BE2C (cell line): Measurements from ENCODE around the gene MCAT.

Experiments
- DNase-seq: peaks from one replicate; pipeline ENCODE4 v3.0.0-alpha.2; 2020
- H3K27me3 ChIP-seq: fragments of 250-450 bp; sonication (Bioruptor Pico); 2 replicates; pipeline ENCODE4 v1.5.1; 2020; ENCODE audit warnings: mild to moderate bottlenecking
- H3K36me3 ChIP-seq: fragments of 250-450 bp; sonication (Bioruptor Pico); 2 replicates; pipeline ENCODE4 v1.5.1; 2020; ENCODE audit warnings: mild to moderate bottlenecking
- H3K4me1 ChIP-seq: fragments of 250-450 bp; sonication (Bioruptor Pico); 2 replicates; pipeline ENCODE4 v1.5.1; 2020
- H3K4me3 ChIP-seq: 2 replicates; pipeline ENCODE4 v1.5.1; 2011; ENCODE audit warnings: low read depth, low read length
- H3K9me3 ChIP-seq: fragments of 250-450 bp; sonication (Bioruptor Pico); 2 replicates; pipeline ENCODE4 v1.5.1; 2020
- CTCF ChIP-seq: IDR thresholded peaks from 2 replicates; pipeline ENCODE4 v1.5.1; 2012; ENCODE audit warnings: mild to moderate bottlenecking, low read depth, low read length

Gene MCAT

GRCh38 chr22:43131773-43132501 lies 11.3 kb downstream of the MCAT start:
- no peak overlapping the region for H3K4me3 ChIP-seq
- no peaks in the 10 kb centered on the region for H3K27me3 ChIP-seq
- TF ChIP-seq CTCF = no peak
- no peaks in the 10 kb centered on the region for H3K9me3 ChIP-seq
- no peaks in the 10 kb centered on the region for H3K4me1 ChIP-seq
- DNase-seq = no peak
- H3K36me3 ChIP-seq = peaks cover 53% of the 10 kb centered on the region

DNA sequence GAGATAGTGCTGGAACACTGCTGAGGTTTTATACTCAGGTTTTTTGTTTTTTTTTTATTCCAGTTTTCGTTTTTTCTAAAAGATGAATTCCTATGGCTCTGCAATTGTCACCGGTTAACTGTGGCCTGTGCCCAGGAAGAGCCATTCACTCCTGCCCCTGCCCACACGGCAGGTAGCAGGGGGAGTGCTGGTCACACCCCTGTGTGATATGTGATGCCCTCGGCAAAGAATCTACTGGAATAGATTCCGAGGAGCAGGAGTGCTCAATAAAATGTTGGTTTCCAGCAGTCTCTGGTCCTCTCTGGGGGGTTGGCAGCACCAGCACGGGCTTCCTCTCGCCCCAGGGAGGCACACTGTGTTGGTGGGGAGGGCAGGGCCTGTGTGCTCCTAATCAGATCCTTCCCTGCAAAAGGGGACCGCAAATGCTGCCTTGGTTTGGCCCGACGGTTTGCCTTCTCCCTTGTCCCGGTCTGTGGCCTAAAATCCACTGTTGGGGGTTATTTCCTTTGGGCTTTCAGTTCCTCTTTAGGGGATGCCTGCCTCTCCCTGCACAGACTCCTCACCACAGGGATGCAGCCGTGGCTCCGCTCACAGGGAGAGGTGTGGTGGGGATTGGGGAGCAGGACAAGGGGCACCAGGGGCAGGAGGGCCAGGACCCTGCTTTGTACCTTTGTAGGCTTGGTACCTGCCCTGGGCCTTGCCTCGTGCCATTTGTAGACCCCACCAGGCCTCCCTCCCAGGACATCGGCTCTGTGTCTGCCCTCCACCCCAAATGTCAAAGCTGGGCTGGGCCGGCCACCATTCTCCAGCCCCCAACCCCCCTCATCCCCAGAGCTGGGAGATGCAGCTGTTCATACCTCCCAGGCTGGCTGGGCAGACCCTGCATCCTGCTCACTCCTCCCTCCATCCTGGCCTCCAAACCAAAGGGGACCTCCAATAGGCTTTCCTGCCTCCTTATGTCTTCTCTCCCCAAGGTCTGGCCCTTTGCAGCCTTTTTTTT lies 13.5 kb downstream of the MCAT start:
- TF ChIP-seq CTCF = no peak

GRCh38 chr22:43128928-43129424 lies 14.2 kb downstream of the MCAT start:
- TF ChIP-seq CTCF = no peak

More for the DNA sequence above, 13.5 kb downstream of the MCAT start:
- no peaks in the 10 kb centered on the region for H3K27me3 ChIP-seq
- H3K4me1 ChIP-seq = no peaks in the 10 kb centered on the region
- H3K36me3 ChIP-seq = peaks cover 31% of the 10 kb centered on the region
- H3K9me3 ChIP-seq = no peaks in the 10 kb centered on the region
- H3K4me3 ChIP-seq = no peak overlapping the region
- DNase-seq = no peak

DNA sequence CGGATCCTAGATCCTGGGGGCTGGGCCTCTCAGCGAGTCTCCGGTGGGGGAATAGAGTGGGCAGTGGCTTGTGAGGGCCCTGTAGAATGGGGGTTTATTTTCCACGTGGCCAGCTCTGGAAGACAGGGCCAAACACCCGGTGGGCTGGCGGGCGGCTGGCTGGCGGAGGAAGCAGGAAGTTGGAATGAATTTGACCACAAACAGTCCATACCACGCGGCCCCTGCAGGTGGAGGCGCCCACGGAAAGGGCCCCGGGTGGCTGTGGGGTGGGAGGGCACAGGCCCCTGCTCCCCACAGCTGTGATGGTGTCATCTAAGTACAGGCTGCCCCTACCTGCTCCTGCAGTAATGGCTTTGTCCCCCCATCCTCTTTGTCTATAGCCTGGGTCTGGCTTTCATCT lies 15.1 kb downstream of the MCAT start:
- no peak for TF ChIP-seq CTCF
- peaks cover 17% of the 10 kb centered on the region for H3K36me3 ChIP-seq
- no peaks in the 10 kb centered on the region for H3K9me3 ChIP-seq
- DNase-seq = no peak
- H3K27me3 ChIP-seq = no peaks in the 10 kb centered on the region
- no peaks in the 10 kb centered on the region for H3K4me1 ChIP-seq
- H3K4me3 ChIP-seq = no peak overlapping the region

More at GRCh38 chr22:43128928-43129424, 14.2 kb downstream of the MCAT start:
- Histone ChIP-seq H3K4me3 (no peak overlapping the region), H3K9me3 (no peaks in the 10 kb centered on the region), H3K27me3 (no peaks in the 10 kb centered on the region), H3K36me3 (peaks cover 24% of the 10 kb centered on the region), H3K4me1 (no peaks in the 10 kb centered on the region)
- no peak for DNase-seq

GRCh38 chr22:43127166-43127908 lies 15.9 kb downstream of the MCAT start:
- TF ChIP-seq CTCF = no peak
- Histone ChIP-seq H3K4me3 (no peak overlapping the region), H3K27me3 (no peaks in the 10 kb centered on the region), H3K4me1 (no peaks in the 10 kb centered on the region), H3K36me3 (peaks cover 12% of the 10 kb centered on the region), H3K9me3 (no peaks in the 10 kb centered on the region)
- DNase-seq = no peak
